HFFc6 (cell line): ENCODE results near the gene IDH3B. TPM values are rescaled to one million over a fixed set of nuclear protein-coding genes. Genes with fewer than 3 reads are reported as not detected.

ENCODE experiments used
- DNase-seq: peaks from one replicate; pipeline ENCODE4 v3.0.0-alpha.2; 2018
- H3K27ac Mint-ChIP-seq: 2 replicates; pipeline ENCODE4 v1.8.0; 2020; ENCODE audit warnings: mild to moderate bottlenecking, mixed read lengths
- H3K27me3 Mint-ChIP-seq: 2 replicates; pipeline ENCODE4 v1.8.0; 2021; ENCODE audit warnings: mild to moderate bottlenecking, moderate library complexity, mixed read lengths; ENCODE audit not compliant: insufficient read depth
- H3K36me3 Mint-ChIP-seq: 2 replicates; pipeline ENCODE4 v1.8.0; 2021; ENCODE audit warnings: low read depth, mixed read lengths
- H3K4me1 Mint-ChIP-seq: 2 replicates; pipeline ENCODE4 v1.8.0; 2020; ENCODE audit warnings: low read depth, mixed read lengths
- H3K4me3 Mint-ChIP-seq: 2 replicates; pipeline ENCODE4 v1.8.0; 2020; ENCODE audit warnings: mild to moderate bottlenecking, moderate library complexity, mixed read lengths
- H3K9me3 Mint-ChIP-seq: 2 replicates; pipeline ENCODE4 v1.8.0; 2020; ENCODE audit warnings: mild to moderate bottlenecking, mixed read lengths
- CTCF ChIP-seq: fragments of 200-600 bp; sonication (generic); IDR thresholded peaks from 2 replicates; pipeline ENCODE4 v1.5.0; 2021; ENCODE audit warnings: antibody characterized with exemption, mild to moderate bottlenecking
- total RNA-seq, 6 experiments: library from RNA; stranded (reverse); fragmentation: NEBNext Ultra II Directional; extraction: Animal tissue kit (Norgen Biotek cat#: 25700); gene quantifications; 2 replicates in 1 of 6; 3 replicates in 5 of 6; pipeline ENCODE4 v1.2.3, GENCODE V29; 2021

Gene IDH3B
- total RNA-seq, 6 experiments from 2014 or later, result 63.1 to 87.8 (median 79.8) TPM

GRCh38 chr20:2700913-2701620 is 37.1 kb upstream of the IDH3B start:
- Mint-ChIP-seq H3K27ac (no peak overlapping the region), H3K9me3 (no peaks in the 10 kb centered on the region), H3K27me3 (peaks cover 70% of the 10 kb centered on the region), H3K36me3 (no peaks in the 10 kb centered on the region), H3K4me3 (no peak overlapping the region), H3K4me1 (no peaks in the 10 kb centered on the region)
- no peak for DNase-seq
- TF ChIP-seq CTCF, result no peak

- no peak for DNase-seq
- Mint-ChIP-seq H3K9me3 (no peaks in the 10 kb centered on the region), H3K4me1 (no peaks in the 10 kb centered on the region), H3K27ac (no peak overlapping the region), H3K36me3 (no peaks in the 10 kb centered on the region), H3K4me3 (no peak overlapping the region), H3K27me3 (peaks cover 73% of the 10 kb centered on the region)
- TF ChIP-seq CTCF, result no peak
Observed at GRCh38 chr20:2699775-2700413, 35.9 kb upstream of the IDH3B start.

GRCh38 chr20:2698912-2699311 is 34.9 kb upstream of the IDH3B start:
- Mint-ChIP-seq H3K9me3 (no peaks in the 10 kb centered on the region), H3K4me3 (no peak overlapping the region), H3K36me3 (no peaks in the 10 kb centered on the region), H3K27ac (no peak overlapping the region), H3K27me3 (peaks cover 68% of the 10 kb centered on the region), H3K4me1 (no peaks in the 10 kb centered on the region)
- TF ChIP-seq CTCF, result no peak
- DNase-seq, result no peak

- Mint-ChIP-seq H3K27me3 (peaks cover 62% of the 10 kb centered on the region), H3K27ac (no peak overlapping the region), H3K36me3 (no peaks in the 10 kb centered on the region), H3K9me3 (no peaks in the 10 kb centered on the region), H3K4me3 (no peak overlapping the region), H3K4me1 (no peaks in the 10 kb centered on the region)
- TF ChIP-seq CTCF, result no peak
- no peak for DNase-seq
Observed at GRCh38 chr20:2698186-2698817, 34.3 kb upstream of the IDH3B start.

- Mint-ChIP-seq H3K9me3 (no peaks in the 10 kb centered on the region), H3K36me3 (no peaks in the 10 kb centered on the region), H3K27ac (no peak overlapping the region), H3K4me1 (no peaks in the 10 kb centered on the region), H3K27me3 (peaks cover 58% of the 10 kb centered on the region), H3K4me3 (no peak overlapping the region)
- DNase-seq, result no peak
- TF ChIP-seq CTCF, result no peak
Observed at GRCh38 chr20:2697768-2698167, 33.8 kb upstream of the IDH3B start.
